GM12873 (cell line): ENCODE results near the gene PREX1.
A peak's percentile ranks its signal among the peaks of the same experiment; 100 is the strongest.

ENCODE experiments used
- CTCF ChIP-seq: IDR thresholded peaks from 2 replicates; pipeline ENCODE4 v1.5.1; 2012; ENCODE audit warnings: low read depth, mild to moderate bottlenecking, moderate library complexity, low read length, control low read depth; ENCODE audit not compliant: insufficient read depth; ENCODE audit errors: missing control alignments

PREX1 gene

GRCh38 chr20:48656661-48657211 lies 171.1 kb downstream of the PREX1 start:
- peak; percentile 11 for TF ChIP-seq CTCF

- no peak for TF ChIP-seq CTCF
Observed at GRCh38 chr20:48656137-48656536, 171.7 kb downstream of the PREX1 start.

GRCh38 chr20:48653706-48654051 lies 174.1 kb downstream of the PREX1 start:
- no peak for TF ChIP-seq CTCF

GRCh38 chr20:48652961-48653705 lies 174.7 kb downstream of the PREX1 start:
- no peak for TF ChIP-seq CTCF

GRCh38 chr20:48651960-48652359 lies 175.8 kb downstream of the PREX1 start:
- no peak for TF ChIP-seq CTCF

GRCh38 chr20:48651271-48651670 lies 176.5 kb downstream of the PREX1 start:
- TF ChIP-seq CTCF = no peak

GRCh38 chr20:48649868-48650267 lies 177.9 kb downstream of the PREX1 start:
- no peak for TF ChIP-seq CTCF
